AG04449 (cell line): ENCODE data around the gene ABLIM2.

Experiments
- CTCF ChIA-PET: fragments of 350-600 bp; formaldehyde crosslinking; extraction: SDS; loops from one replicate; lab custom pipeline; 2021; ENCODE audit warnings: antibody characterized with exemption; lab: Yijun Ruan, JAX
- POLR2A ChIA-PET: fragments of 400-600, 350-600 bp; formaldehyde crosslinking; extraction: SDS; loops from one replicate; lab custom pipeline; 2020; ENCODE audit warnings: antibody characterized with exemption, inconsistent platforms; lab: Yijun Ruan, JAX
- DNase-seq: peaks from one replicate; pipeline ENCODE4 v3.0.0-alpha.2; 2010; ENCODE audit warnings: low read depth, low spot score
- H3K4me3 ChIP-seq: 2 replicates; pipeline ENCODE4 v1.5.1; 2011; ENCODE audit warnings: low read depth, mild to moderate bottlenecking, control low read depth, low read length
- CTCF ChIP-seq: IDR thresholded peaks from one replicate; pipeline ENCODE4 v1.5.1; 2011; ENCODE audit warnings: mild to moderate bottlenecking, moderate library complexity, low read length, control low read depth, inconsistent platforms; ENCODE audit not compliant: insufficient read depth; ENCODE audit errors: missing control alignments

The ABLIM2 gene

DNA sequence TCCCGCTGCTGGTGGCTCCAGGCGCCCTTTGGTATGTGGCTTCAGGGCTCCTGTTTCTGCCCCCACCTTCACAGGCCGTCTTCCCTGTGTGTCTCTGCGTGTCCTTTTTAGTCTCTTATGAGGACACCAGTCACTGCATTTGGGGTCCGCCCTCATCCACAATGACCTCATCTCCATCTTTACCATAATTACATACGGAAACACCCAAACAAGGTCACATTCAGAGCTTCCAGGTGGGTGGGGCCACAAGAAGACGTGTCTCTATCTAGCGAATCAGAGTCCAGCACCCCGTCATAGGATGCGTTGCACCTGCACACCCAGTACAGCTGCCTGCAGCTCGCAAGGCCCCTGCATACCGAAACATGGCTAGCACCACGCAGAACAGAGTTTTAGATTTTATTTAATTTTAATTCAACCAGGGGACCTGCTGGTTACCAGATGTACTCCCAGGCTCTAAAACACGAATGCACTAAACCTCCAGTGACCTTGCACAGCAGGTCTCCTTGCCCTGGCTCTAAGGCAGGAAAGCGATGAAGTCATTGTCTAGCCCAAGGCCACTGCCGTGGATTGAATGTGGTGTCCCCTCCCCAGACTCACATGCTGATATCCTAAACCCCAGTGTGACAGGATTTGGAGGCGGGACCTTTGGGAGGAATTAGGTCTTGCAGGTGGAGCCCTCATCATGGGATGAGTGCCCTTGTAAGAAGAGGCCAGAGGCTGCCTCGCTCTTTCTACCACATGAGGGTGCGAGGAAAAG is 30.3 kb downstream of the ABLIM2 start:
- no peak overlapping the region for H3K4me3 ChIP-seq
- POLR2A ChIA-PET = no interaction called here
- no peak for DNase-seq
- TF ChIP-seq CTCF = no peak
- CTCF ChIA-PET = no interaction called here

DNA sequence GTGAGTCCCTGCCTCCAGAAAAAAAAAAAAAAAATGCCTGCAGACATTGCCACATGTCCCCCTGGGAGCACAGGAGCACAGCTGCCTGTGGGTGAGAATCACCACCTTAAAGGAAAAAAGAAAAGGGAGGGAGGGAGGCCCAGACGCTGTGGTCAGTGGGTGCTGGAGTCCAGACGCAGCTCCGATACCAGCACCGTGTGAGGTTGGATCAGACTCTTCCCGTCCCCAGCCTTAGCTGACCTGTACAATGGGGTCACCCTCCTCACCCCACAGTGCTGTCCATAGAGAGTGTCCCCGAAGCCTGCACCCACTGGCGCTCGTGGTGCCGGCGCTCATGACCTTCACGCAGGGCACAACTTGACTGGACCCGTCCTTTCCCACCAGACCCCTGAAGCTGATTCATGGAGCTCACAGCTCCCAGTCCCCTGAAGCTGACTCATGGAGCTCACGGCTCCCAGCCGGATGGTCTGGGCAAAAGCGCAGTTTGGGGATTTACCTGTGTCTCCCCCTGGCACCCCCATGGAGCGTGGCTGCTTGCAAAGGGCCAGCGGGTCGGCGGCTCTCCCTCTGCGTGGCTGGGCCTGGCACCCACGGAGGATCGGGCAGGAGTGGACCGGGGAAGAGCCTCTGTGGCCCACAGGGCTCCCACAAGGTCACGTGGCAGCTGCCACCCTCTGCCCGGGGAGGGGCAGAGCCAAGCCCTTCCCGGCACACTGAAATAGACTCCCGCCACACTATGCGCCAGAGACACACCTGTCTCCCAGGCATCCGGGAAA is 31.4 kb downstream of the ABLIM2 start:
- no peak for DNase-seq
- no peak for TF ChIP-seq CTCF
- CTCF ChIA-PET = no interaction called here
- no peak overlapping the region for H3K4me3 ChIP-seq
- POLR2A ChIA-PET = no interaction called here

DNA sequence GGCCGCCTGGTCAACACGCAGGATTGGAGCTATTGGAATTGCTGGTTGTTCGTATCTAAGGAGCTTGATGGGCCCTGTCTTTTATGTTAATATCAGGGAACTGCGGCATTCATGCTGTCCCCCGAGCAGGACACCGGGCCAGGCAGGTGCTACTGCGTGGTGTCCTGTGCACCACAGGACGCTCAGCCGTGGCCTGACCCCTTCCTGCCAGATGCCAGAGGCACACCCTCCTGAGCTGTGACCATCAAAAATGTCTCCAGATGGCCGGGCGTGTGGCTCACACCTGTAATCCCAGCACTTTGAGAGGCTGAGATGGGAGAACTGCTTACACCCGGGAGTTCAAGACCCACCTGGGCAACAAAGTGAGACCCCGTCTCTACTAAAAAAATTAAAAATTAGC is 32.1 kb downstream of the ABLIM2 start:
- no peak overlapping the region for H3K4me3 ChIP-seq
- ChIA-PET CTCF (no interaction called here), POLR2A (no interaction called here)
- DNase-seq = no peak
- TF ChIP-seq CTCF = no peak

GRCh38 chr4:8125526-8126056 is 33.0 kb downstream of the ABLIM2 start:
- ChIA-PET CTCF (no interaction called here), POLR2A (no interaction called here)
- H3K4me3 ChIP-seq = no peak overlapping the region
- DNase-seq = no peak
- TF ChIP-seq CTCF = no peak

DNA sequence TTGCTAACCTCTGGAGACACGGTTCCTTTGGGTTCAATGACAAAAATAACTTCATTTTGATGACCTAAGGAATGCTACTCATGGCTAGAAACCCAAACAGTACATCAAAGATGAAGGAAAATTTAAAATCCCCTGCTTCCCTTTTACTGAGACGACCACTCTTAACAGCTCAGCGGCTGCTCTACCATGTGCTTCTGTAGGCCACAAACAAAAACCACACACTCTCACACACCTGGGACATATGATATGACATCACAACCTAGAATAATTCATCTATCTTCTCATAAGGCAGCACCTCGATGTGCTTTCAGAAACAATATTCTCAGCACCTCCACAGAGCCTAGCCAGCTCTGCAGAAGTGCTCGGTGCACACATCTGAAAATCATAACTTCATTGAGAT is 34.7 kb downstream of the ABLIM2 start:
- CTCF ChIA-PET = no interaction called here
- no peak for TF ChIP-seq CTCF

GRCh38 chr4:8123389-8123788 is 35.2 kb downstream of the ABLIM2 start:
- POLR2A ChIA-PET = interaction anchor here (0.8 kb wide), 1 partner anchor 33 kb away, joined by 3 read pairs; no protein-coding TSS in a partner anchor
- no peak for DNase-seq
- no peak for TF ChIP-seq CTCF
- no peak overlapping the region for H3K4me3 ChIP-seq
- CTCF ChIA-PET = no interaction called here

More for the DNA sequence above, 34.7 kb downstream of the ABLIM2 start:
- POLR2A ChIA-PET = interaction anchor here (0.8 kb wide), 1 partner anchor 34 kb away, joined by 3 read pairs; no protein-coding TSS in a partner anchor
- H3K4me3 ChIP-seq = no peak overlapping the region
- no peak for DNase-seq
